GM12892 (cell line): ENCODE measurements around the gene HSD11B1.

ENCODE experiments used
- POLR2A ChIP-seq: IDR thresholded peaks from 2 replicates; pipeline ENCODE4 v1.6.1; 2011; ENCODE audit warnings: low read depth, low read length, control low read depth
- POLR2AphosphoS5 ChIP-seq: IDR thresholded peaks from 2 replicates; pipeline ENCODE4 v1.6.1; 2011; ENCODE audit warnings: low read depth, low read length, control low read depth
- TAF1 ChIP-seq: IDR thresholded peaks from 2 replicates; pipeline ENCODE4 v1.6.1; 2011; ENCODE audit warnings: low read depth, mild to moderate bottlenecking, control low read depth, low read length, borderline replicate concordance

- TF ChIP-seq POLR2A (no peak), POLR2AphosphoS5 (no peak), TAF1 (no peak)
Measured at GRCh38 chr1:209703834-209704504, 677 bp upstream of the HSD11B1 start.
